Testis (tissue), 3 donors: ENCODE data around the gene SRGAP1. TPM values are rescaled to one million over a fixed set of nuclear protein-coding genes. Genes with fewer than 3 reads are reported as not detected.

ENCODE experiments used
- DNase-seq: peaks from one replicate; pipeline ENCODE4 v3.0.0-alpha.2; 2019
- H3K27ac ChIP-seq, 2 donors: fragments of 200-600 bp; sonication (generic); one replicate each; pipeline ENCODE4 v1.5.1; 2019
- H3K27me3 ChIP-seq: fragments of 200-600 bp; sonication (generic); one replicate; pipeline ENCODE4 v1.5.1; 2019
- H3K36me3 ChIP-seq: fragments of 200-600 bp; sonication (generic); one replicate; pipeline ENCODE4 v1.5.1; 2017; ENCODE audit warnings: low read depth; ENCODE audit errors: missing control alignments
- H3K4me1 ChIP-seq: fragments of 200-600 bp; sonication (generic); one replicate; pipeline ENCODE4 v1.5.1; 2019
- H3K4me3 ChIP-seq, 2 donors: fragments of 200-600 bp; sonication (generic); one replicate each; pipeline ENCODE4 v1.5.1; 2017 to 2019
- H3K9me3 ChIP-seq: fragments of 200-600 bp; sonication (generic); one replicate; pipeline ENCODE4 v1.5.1; 2017
- POLR2A ChIP-seq: fragments of 450-650 bp; IDR thresholded peaks from one replicate; pipeline ENCODE4 v1.6.1; 2017; ENCODE audit warnings: antibody characterized with exemption, mild to moderate bottlenecking, moderate library complexity
- WGBS, 2 donors: methylation state at CpG; one replicate each; pipeline ENCODE4 v1.1.5; 2018; 5-methylcytosine and 5-hydroxymethylcytosine counted together
- intact Hi-C: fragments of 100-400 bp; cut with DNase I; formaldehyde crosslinking; loops from one replicate; pipeline ENCODE4 v1.15.1; 2023; ENCODE audit warnings: low total_unique reads
- polyA plus RNA-seq: library from polyadenylated mRNA; stranded (reverse); fragments of 350-450 nt; fragmentation: Illumina TruSeq; extraction: RNeasy Lipid Tissue Mini Kit (QIAGEN cat#74804); gene quantifications from one replicate; pipeline ENCODE4 v1.2.3, GENCODE V29; 2014; ENCODE audit warnings: low read depth, low replicate concordance; ENCODE audit not compliant: insufficient read depth
- total RNA-seq, 2 donors: library from RNA; depleted of rRNA; stranded (reverse); fragments of >200 nt; gene quantifications; one replicate each; pipeline ENCODE4 v1.2.3, GENCODE V29; 2016
- TF ChIP-seq, protein P1 (sequence below), 3 experiments: fragments of 450-650 bp in 2 of 3; fragments of 200-600 bp in 1 of 3; sonication (generic) in 1 of 3; IDR thresholded peaks; one replicate each; pipeline ENCODE4 v1.5.1; 2016 to 2019; ENCODE audit warnings: antibody characterized with exemption in 3 of 3, mild to moderate bottlenecking in 2 of 3, moderate library complexity in 1 of 3

SRGAP1 gene
- total and polyA plus RNA-seq, 3 donors from 2014 or later = 9.4 to 47.2 (median 26.9) TPM

GRCh38 chr12:63998584-63998983, 154.1 kb downstream of the SRGAP1 start:
- Histone ChIP-seq H3K4me3 (no peak overlapping the region), H3K27me3 (no peaks in the 10 kb centered on the region), H3K9me3 (no peaks in the 10 kb centered on the region), H3K36me3 (no peaks in the 10 kb centered on the region), H3K27ac (no peak overlapping the region), H3K4me1 (peaks cover 7% of the 10 kb centered on the region)
- DNase-seq = no peak
- intact Hi-C loops = no loop called here
- no peak for TF ChIP-seq POLR2A
- TF ChIP-seq, protein P1, sequence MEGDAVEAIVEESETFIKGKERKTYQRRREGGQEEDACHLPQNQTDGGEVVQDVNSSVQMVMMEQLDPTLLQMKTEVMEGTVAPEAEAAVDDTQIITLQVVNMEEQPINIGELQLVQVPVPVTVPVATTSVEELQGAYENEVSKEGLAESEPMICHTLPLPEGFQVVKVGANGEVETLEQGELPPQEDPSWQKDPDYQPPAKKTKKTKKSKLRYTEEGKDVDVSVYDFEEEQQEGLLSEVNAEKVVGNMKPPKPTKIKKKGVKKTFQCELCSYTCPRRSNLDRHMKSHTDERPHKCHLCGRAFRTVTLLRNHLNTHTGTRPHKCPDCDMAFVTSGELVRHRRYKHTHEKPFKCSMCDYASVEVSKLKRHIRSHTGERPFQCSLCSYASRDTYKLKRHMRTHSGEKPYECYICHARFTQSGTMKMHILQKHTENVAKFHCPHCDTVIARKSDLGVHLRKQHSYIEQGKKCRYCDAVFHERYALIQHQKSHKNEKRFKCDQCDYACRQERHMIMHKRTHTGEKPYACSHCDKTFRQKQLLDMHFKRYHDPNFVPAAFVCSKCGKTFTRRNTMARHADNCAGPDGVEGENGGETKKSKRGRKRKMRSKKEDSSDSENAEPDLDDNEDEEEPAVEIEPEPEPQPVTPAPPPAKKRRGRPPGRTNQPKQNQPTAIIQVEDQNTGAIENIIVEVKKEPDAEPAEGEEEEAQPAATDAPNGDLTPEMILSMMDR (IDR thresholded peaks at IDR 0.05) = no peak

GRCh38 chr12:63999853-64000252, 155.4 kb downstream of the SRGAP1 start:
- no peak for DNase-seq
- no peak overlapping the region for H3K27ac ChIP-seq
- H3K4me1 ChIP-seq = peaks cover 7% of the 10 kb centered on the region
- H3K36me3 ChIP-seq = no peaks in the 10 kb centered on the region
- intact Hi-C loops = no loop called here
- no peaks in the 10 kb centered on the region for H3K27me3 ChIP-seq
- no peaks in the 10 kb centered on the region for H3K9me3 ChIP-seq
- no peak overlapping the region for H3K4me3 ChIP-seq
- 90 to 91% methylated on average over 3 of the region's 3 CpGs for WGBS, 2 donors
- TF ChIP-seq, protein P1 (IDR thresholded peaks at IDR 0.05) = no peak
- TF ChIP-seq POLR2A = no peak

DNA sequence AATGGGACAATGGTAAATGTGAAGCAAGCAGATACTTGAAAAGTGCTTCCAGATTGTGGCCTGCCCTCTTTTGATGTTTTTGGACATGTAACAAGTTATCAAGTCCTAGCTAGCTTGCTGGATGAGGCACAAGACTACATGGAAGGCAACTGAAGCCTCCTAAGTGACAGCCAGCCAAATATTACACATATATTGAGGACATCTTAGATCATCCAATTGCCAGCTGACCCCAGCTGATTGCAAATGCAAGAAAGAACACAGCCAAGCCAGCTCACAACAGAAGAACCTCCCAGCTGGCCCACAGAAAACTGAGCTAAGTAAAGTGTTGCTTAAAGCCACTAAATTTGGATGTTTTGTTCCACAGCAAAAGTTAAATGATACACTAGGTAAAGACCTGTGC, 156.9 kb downstream of the SRGAP1 start:
- intact Hi-C loops = no loop called here
- no peak for DNase-seq

GRCh38 chr12:64004641-64005040, 160.1 kb downstream of the SRGAP1 start:
- WGBS, 2 donors = 96 to 99% methylated on average over 3 of the region's 3 CpGs
- DNase-seq = no peak

More for the DNA sequence above, 156.9 kb downstream of the SRGAP1 start:
- Histone ChIP-seq H3K4me3 (no peak overlapping the region), H3K27me3 (no peaks in the 10 kb centered on the region), H3K9me3 (no peaks in the 10 kb centered on the region), H3K27ac (no peak overlapping the region), H3K4me1 (peaks cover 10% of the 10 kb centered on the region), H3K36me3 (no peaks in the 10 kb centered on the region)
- no peak for TF ChIP-seq POLR2A
- TF ChIP-seq, protein P1 (IDR thresholded peaks at IDR 0.05) = no peak

More at GRCh38 chr12:64004641-64005040, 160.1 kb downstream of the SRGAP1 start:
- Histone ChIP-seq H3K27ac (no peak overlapping the region), H3K4me1 (peaks cover 3% of the 10 kb centered on the region), H3K27me3 (no peaks in the 10 kb centered on the region), H3K9me3 (no peaks in the 10 kb centered on the region), H3K36me3 (no peaks in the 10 kb centered on the region), H3K4me3 (no peak overlapping the region)
- no peak for TF ChIP-seq POLR2A
- TF ChIP-seq, protein P1 (IDR thresholded peaks at IDR 0.05) = no peak
- intact Hi-C loops = no loop called here
